ENCODE data around the gene MCF2L2. TPM values are rescaled to one million over a fixed set of nuclear protein-coding genes. Genes with fewer than 3 reads are reported as not detected.

The MCF2L2 gene
- total RNA-seq, 1 donor from 2014 or later: 0.26 TPM

GRCh38 chr3:183401678-183402077, 26.7 kb downstream of the MCF2L2 start:
- DNase-seq (ENCODE audit: low read depth in 2 of 2): no peak

GRCh38 chr3:183400352-183400751, 28.1 kb downstream of the MCF2L2 start:
- no peak for DNase-seq (ENCODE audit: low read depth in 2 of 2)

DNA sequence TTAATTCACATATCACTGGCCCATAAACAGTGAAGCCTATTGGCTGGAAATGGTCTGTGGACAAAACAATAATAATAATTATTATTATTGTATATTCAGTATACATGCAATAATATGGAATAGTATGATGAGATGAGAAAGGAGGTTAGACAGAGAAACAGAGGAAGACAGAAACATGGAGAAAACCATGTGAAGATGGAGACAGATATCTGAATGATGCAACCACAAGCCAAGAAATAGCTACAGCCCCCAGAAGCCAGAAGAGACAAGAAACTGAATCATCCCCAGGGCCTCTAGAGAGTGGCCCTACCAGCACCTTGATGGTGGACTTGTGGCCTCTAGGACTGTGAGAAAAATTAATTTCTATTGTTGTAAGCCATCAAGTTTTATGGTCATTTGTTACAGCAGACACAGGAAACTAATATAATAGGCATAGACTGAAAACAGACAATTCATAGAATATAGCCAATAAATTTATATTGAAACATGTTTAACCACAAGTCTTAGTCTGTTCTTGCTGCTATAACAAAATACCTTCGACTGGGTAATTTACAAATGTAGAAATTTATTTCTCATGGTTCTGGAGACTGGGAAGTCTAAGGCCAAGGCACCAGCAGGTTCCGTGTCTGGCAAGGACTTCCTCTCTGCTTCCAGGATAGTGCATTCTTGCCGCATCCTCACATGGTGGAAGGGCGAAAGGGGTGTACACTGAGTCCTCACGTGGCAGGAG, 31.6 kb downstream of the MCF2L2 start:
- no peak for DNase-seq (ENCODE audit: low read depth in 2 of 2)

GRCh38 chr3:183394150-183394549, 34.3 kb downstream of the MCF2L2 start:
- DNase-seq (ENCODE audit: low read depth in 2 of 2): no peak

DNA sequence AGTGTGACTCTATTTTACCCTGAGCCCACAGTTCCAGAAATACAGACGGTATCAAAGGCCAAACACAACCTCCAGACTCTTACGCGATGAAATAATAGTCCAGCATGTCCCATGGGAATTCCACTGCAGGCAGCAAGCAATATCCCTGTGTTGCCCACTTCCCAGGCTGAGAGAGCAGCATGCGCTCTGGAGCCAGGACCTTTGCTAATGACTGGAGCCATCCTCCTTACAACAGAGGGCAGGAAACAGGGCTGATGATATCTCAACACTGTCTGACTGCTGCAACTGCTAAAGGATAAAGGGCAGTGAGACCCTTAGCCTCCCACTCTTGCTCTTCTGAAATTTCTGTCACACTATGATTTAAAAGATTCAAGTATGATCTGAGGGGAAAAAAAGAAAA, 34.8 kb downstream of the MCF2L2 start:
- DNase-seq (ENCODE audit: low read depth in 2 of 2): peak in 1 of 2 donors; percentile 7

- DNase-seq (ENCODE audit: low read depth in 2 of 2): no peak
These were observed 36.0 kb downstream of the MCF2L2 start for GRCh38 chr3:183392186-183393034.

DNA sequence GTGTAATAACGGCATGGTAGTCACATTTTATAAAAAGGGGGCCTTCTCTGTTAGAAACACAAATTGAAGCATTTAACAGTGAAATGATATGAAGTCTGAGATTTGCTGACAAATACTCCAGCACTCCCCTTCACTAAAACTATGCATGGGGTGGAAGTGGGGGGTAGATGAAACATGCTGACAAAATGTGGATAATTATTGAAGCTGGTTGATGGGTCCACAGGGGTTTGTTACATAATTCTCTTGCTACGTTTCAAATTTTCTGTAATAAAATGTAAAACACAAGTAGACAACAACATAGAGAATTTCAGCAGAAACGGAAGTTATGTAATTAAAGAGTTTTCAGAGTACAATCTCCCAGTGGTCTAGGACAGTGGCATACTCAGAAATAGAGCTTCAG, 37.0 kb downstream of the MCF2L2 start:
- no peak for DNase-seq (ENCODE audit: low read depth in 2 of 2)

DNA sequence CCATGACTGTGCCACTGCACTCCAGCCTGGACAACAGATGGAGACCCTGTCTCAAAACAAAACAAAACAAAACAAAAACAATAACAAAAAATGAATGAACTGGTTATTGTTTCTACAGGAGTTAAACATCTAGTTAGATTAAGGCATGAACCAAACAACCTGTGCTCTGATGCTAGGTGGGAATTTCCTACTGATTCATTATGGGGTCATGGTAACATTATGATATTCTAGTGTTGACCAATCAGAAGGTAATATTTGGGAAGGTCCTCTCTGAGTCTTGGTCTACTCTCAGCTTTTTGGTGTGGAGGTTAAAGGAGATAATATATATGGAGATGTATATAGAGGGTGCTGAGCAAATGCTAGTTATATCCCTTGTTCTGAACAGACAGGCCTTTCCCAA, 37.6 kb downstream of the MCF2L2 start:
- DNase-seq (ENCODE audit: low read depth in 2 of 2): no peak

DNA sequence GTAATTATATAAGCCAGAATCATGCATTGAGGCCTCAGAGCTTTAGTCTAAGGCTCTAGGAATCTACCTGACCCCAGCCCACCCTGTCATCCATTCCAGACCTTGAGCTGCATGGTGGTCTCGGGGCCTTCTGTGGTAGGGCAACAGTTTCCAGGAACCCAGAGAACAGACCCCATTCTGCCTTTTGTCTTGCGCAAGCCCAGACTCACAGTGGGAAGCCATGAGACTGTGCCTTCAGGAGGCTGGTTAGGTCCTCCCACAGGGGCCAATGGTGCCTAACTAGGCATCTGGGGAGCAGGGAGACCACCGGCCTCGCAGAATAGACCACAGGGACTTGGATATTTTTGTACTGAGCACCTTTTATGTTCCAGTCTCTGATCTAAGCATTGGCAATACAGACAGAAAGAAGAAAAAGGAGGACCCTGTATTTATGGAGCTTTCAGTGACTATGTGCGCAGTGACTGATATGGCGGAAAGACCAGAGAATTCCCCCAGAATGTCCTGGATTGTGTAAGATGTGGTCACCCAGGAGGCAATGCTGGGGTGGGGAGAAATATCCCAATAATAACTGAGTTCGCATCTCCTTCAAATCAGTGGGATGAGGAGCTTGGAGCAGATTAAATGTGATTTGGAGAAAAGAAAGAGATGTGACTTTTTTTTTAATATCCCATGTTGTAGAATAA, 40.1 kb downstream of the MCF2L2 start:
- no peak for DNase-seq (ENCODE audit: low read depth in 2 of 2)

DNA sequence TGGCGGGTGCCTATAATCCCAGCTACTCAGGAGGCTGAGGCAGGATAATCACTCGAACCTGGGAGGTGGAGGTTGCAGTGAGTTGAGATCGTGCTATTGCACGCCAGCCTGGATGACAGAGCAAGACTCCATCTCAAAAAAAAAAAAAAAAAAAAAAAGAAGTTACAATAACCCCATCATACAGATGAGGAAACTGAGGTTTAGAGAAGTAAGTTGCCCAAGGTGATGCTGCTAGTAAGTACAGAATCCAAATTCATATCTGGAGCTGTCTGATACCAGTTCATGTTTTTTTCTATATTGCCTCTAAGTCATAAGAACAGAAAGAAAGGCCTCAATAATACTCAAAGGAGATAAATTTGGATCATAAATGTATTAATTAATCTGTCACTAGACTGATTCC, 40.6 kb downstream of the MCF2L2 start:
- no peak for DNase-seq (ENCODE audit: low read depth in 2 of 2)

GRCh38 chr3:183386651-183387050, 41.8 kb downstream of the MCF2L2 start:
- no peak for DNase-seq (ENCODE audit: low read depth in 2 of 2)

- peak; percentile 51 to 79 for DNase-seq (ENCODE audit: low read depth in 2 of 2)
These were observed 42.5 kb downstream of the MCF2L2 start for GRCh38 chr3:183385698-183386613.

GRCh38 chr3:183381673-183382072, 46.7 kb downstream of the MCF2L2 start:
- DNase-seq (ENCODE audit: low read depth in 2 of 2): no peak

DNA sequence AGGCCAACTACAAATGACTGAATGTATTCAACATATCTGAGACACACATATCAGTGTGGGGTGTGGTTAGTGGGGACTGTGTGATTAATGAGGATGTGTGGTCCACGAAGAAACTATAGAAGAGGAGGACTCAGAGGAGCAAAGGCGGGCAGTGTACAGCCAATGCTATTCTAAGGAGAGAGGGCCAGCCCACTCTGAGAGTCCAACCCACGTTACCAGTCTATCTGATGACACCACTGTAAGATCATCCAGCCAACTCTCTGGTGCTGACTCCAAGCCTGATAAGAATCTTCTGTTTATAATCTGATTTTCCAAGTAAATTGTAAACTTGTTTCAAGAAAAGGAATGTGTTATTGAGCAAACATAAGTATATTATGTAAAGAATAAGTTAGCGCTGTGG, 47.2 kb downstream of the MCF2L2 start:
- DNase-seq (ENCODE audit: low read depth in 2 of 2): peak in 1 of 2 donors; percentile 16

DNA sequence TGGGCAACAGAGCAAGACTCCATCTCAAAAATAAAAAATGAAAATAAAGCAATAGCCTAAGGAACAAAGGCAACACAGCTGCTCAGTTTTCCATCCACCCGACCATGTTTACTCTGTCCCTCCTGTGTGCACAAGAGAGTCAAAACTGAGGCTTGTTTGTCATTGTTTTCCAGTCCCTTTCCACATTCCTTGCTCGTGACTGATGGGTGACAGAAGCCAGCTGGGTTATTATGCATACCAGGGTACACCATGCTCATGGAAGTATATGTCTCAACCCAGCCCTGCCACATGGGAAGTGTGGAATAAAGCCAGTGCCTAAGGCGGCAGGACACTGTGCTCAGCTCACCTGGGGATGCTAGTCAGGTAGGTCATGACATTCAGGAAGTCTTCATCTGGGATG, 49.5 kb downstream of the MCF2L2 start:
- DNase-seq (ENCODE audit: low read depth in 2 of 2): no peak

- no peak for DNase-seq (ENCODE audit: low read depth in 2 of 2)
These were observed 49.9 kb downstream of the MCF2L2 start for GRCh38 chr3:183378545-183378944.

- DNase-seq (ENCODE audit: low read depth in 2 of 2): no peak
These were observed 50.4 kb downstream of the MCF2L2 start for GRCh38 chr3:183378008-183378407.

DNA sequence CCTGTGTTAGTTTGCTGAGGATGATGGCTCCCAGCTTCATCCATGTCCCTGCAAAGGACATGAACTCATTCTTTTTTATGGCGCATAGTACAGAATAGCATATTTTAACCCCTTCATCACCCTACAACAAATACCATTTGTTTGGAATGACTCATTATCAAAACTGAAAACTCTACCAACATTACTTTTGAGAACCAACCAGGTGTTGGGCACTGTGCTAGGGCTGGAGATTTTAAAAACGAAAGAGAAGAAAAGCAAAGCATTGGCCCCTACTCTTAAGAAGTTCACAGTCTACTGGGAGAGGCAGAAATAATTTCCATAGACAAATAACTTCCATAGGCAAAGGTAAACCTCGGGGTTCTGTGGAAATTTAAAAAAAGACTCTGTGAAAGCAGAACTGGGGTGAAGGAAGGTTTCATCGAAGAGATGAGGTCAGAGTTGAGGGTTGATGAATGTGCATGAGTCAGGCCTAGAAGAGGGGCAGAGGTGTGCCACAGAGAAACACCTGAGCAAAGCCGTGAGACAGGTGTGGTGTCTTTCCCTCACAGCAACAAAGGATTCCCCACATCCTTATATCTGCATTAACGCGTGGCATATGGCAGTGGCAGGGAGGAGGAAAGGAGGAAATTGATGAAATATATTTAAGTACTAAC, 51.0 kb downstream of the MCF2L2 start:
- no peak for DNase-seq (ENCODE audit: low read depth in 2 of 2)

DNA sequence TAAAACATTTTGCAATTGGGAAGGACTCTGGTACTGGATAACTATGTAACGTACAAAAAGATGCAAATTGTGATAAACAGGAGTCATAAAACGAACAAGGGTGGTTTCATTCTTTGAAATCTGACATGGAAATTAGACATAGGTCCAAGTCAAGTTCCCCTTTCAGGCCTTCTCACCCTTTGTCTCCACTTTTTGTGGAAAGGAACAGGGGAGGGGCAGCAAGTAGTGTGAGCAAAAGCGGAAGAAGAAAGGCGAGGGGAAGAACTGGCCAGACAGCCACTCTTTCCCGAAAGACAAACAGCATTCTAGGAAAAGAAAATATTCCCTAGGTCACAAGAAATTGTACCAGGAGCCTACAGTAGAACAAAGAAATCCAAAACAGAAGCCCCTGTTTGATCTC, 52.6 kb downstream of the MCF2L2 start:
- no peak for DNase-seq (ENCODE audit: low read depth in 2 of 2)

GRCh38 chr3:183375337-183375736, 53.1 kb downstream of the MCF2L2 start:
- no peak for DNase-seq (ENCODE audit: low read depth in 2 of 2)

DNA sequence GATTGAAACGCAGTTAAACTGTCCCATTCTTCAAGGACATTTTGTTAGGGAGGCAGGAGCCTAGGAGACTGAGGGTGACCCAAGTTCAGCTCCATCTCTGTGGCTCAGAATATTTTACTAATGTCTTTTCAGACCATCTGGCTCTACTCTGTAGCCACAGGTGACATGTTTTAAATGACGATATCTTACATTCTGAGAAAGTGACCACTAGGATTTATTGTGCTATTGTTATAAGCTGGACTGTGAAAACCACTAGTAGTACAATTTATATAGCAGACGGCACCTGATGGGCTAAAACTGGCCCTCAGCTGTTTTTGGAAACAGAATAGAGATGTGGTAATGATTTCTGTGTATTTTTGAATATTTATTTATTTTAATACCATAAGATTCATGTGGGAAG, 55.5 kb downstream of the MCF2L2 start:
- DNase-seq (ENCODE audit: low read depth in 2 of 2): no peak

Measured in dermis microvascular lymphatic vessel endothelial cell (primary cell).